ENCODE results near the gene FAM222B. TPM values are rescaled to one million over a fixed set of nuclear protein-coding genes. Genes with fewer than 3 reads are reported as not detected.

The FAM222B gene
- total and polyA plus RNA-seq, 7 donors: 5.0 to 16.2 (median 11.9) TPM

- H3K27ac ChIP-seq: peak overlapping the region; percentile 92 to 94 (median 92)
- H3K4me3 ChIP-seq: peak overlapping the region; percentile 54 to 62 (median 60)
- no peaks in the 10 kb centered on the region for H3K9me3 ChIP-seq
- TF ChIP-seq POLR2A (IDR thresholded peaks at IDR 0.05) (peak; percentile 65 to 81), EP300 (IDR thresholded peaks at IDR 0.05) (no peak), POLR2AphosphoS5 (IDR thresholded peaks at IDR 0.05) (peak; percentile 67 to 90 (median 84)), CTCF (IDR thresholded peaks at IDR 0.05) (no peak)
- H3K36me3 ChIP-seq: peaks cover 0 to 25% (median 16%) of the 10 kb centered on the region in 4 donors
- H3K27me3 ChIP-seq: no peaks in the 10 kb centered on the region
- peaks cover 0 to 27% (median 20%) of the 10 kb centered on the region in 4 donors for H3K4me1 ChIP-seq
- DNase-seq: peak; percentile 94
- intact Hi-C loops (cut with DNase I): loop anchor here (5.0 kb wide), 2 partner anchors 49 to 64 kb away; partner anchors contain the start of genes BLTP2, SDF2 and SUPT6H
- 1% methylated on average over 74 of the region's 74 CpGs for WGBS, 2 donors
These were observed 131.5 kb downstream of the FAM222B start for GRCh38 chr17:28710861-28711722.

GRCh38 chr17:28707339-28707720 lies 135.3 kb downstream of the FAM222B start:
- Histone ChIP-seq H3K27me3 (no peaks in the 10 kb centered on the region), H3K4me1 (peaks cover 0 to 18% (median 13%) of the 10 kb centered on the region in 4 donors), H3K27ac (no peak overlapping the region), H3K9me3 (no peaks in the 10 kb centered on the region), H3K4me3 (no peak overlapping the region), H3K36me3 (peaks cover 1 to 17% (median 8%) of the 10 kb centered on the region in 4 donors)
- no peak for DNase-seq
- no peak for TF ChIP-seq POLR2A (IDR thresholded peaks at IDR 0.05)
- TF ChIP-seq POLR2AphosphoS5 (IDR thresholded peaks at IDR 0.05): no peak
- TF ChIP-seq EP300 (IDR thresholded peaks at IDR 0.05): no peak
- intact Hi-C loops (cut with DNase I): no loop called here
- 90 to 91% methylated on average over 2 of the region's 2 CpGs for WGBS, 2 donors

- no peak overlapping the region for H3K27ac ChIP-seq
- intact Hi-C loops (cut with DNase I): no loop called here
- H3K4me1 ChIP-seq: peaks cover 0 to 12% (median 7%) of the 10 kb centered on the region in 4 donors
- WGBS, 2 donors: 61 to 75% methylated on average over 6 to 7 of the region's 7 CpGs
- H3K4me3 ChIP-seq: no peak overlapping the region
- H3K27me3 ChIP-seq: no peaks in the 10 kb centered on the region
- DNase-seq: no peak
- H3K9me3 ChIP-seq: no peaks in the 10 kb centered on the region
- H3K36me3 ChIP-seq: peaks cover 5 to 24% (median 11%) of the 10 kb centered on the region in 4 donors
- no peak for TF ChIP-seq POLR2A (IDR thresholded peaks at IDR 0.05)
- no peak for TF ChIP-seq CTCF (IDR thresholded peaks at IDR 0.05)
- no peak for TF ChIP-seq EP300 (IDR thresholded peaks at IDR 0.05)
- no peak for TF ChIP-seq POLR2AphosphoS5 (IDR thresholded peaks at IDR 0.05)
These were observed 135.9 kb downstream of the FAM222B start for GRCh38 chr17:28706471-28707338.

Small RNA genes lying within 50 kb of the gene (small RNA-seq; reads per million reads assigned to genes)
- gene RF00019: 0 reads per million in 3 donors
- gene SNORD42A: 0 reads per million in 3 donors
- gene SNORD42B: 0 reads per million in 3 donors
- gene SNORD4A: 0 reads per million in 3 donors
- 0 reads per million in 3 donors for gene SNORD4B

Other genes with a start within 250 kb of the FAM222B start
- gene SPAG5, start 243.8 kb downstream of the FAM222B start, total RNA-seq: 1 to 10 TPM in 3 of 4 donors, under 1 TPM in 1; 0.33 to 3.9 (median 1.6) TPM
- gene SPAG5, start 243.8 kb downstream of the FAM222B start, polyA plus RNA-seq: 10 to 100 TPM in 2 of 3 donors, 1 to 10 TPM in 1; 6.6 to 35.2 (median 12.9) TPM
- 1 to 10 TPM; 1.5 to 6.9 (median 3.4) TPM for gene RSKR, start 228.6 kb downstream of the FAM222B start, total RNA-seq
- 1 to 10 TPM in 1 of 3 donors, under 1 TPM in 1, not detected in 1; 0.23 to 6.8 TPM for gene RSKR, start 228.6 kb downstream of the FAM222B start, polyA plus RNA-seq
- 10 to 100 TPM; 71.0 to 84.5 (median 80.3) TPM for gene BLTP2, start 197.6 kb downstream of the FAM222B start, total RNA-seq
- 10 to 100 TPM; 10.2 to 55.1 (median 17.6) TPM for gene BLTP2, start 197.6 kb downstream of the FAM222B start, polyA plus RNA-seq
- gene SDF2, start 180.9 kb downstream of the FAM222B start, total RNA-seq: 10 to 100 TPM; 41.8 to 61.8 (median 48.1) TPM
- 10 to 100 TPM; 46.2 to 55.0 (median 51.0) TPM for gene SDF2, start 180.9 kb downstream of the FAM222B start, polyA plus RNA-seq
- 10 to 100 TPM; 49.0 to 75.6 (median 58.9) TPM for gene SUPT6H, start 180.6 kb downstream of the FAM222B start, total RNA-seq
- 10 to 100 TPM; 12.0 to 39.3 (median 14.1) TPM for gene SUPT6H, start 180.6 kb downstream of the FAM222B start, polyA plus RNA-seq
- 1 to 10 TPM in 2 of 4 donors, under 1 TPM in 1, not detected in 1; 0.54 to 1.4 (median 1.3) TPM for gene PROCA1, start 130.9 kb downstream of the FAM222B start, total RNA-seq
- 1 to 10 TPM in 1 of 3 donors, under 1 TPM in 2; 0.60 to 2.3 (median 0.92) TPM for gene PROCA1, start 130.9 kb downstream of the FAM222B start, polyA plus RNA-seq
- gene RAB34, start 124.9 kb downstream of the FAM222B start, total RNA-seq: 100 to 1,000 TPM; 146 to 205 (median 167) TPM
- gene RAB34, start 124.9 kb downstream of the FAM222B start, polyA plus RNA-seq: 10 to 100 TPM; 16.6 to 39.0 (median 33.1) TPM
- gene RPL23A, start 122.8 kb downstream of the FAM222B start, total RNA-seq: 100 to 1,000 TPM; 491 to 937 (median 695) TPM
- gene RPL23A, start 122.8 kb downstream of the FAM222B start, polyA plus RNA-seq: 1,000 to 10,000 TPM; 1,420 to 1,929 (median 1,826) TPM
- gene TLCD1, start 116.6 kb downstream of the FAM222B start, total RNA-seq: under 1 TPM in 2 of 4 donors, not detected in 2; 0.66 to 0.71 TPM
- 10 to 100 TPM in 1 of 3 donors, 1 to 10 TPM in 2; 2.1 to 14.2 (median 3.0) TPM for gene TLCD1, start 116.6 kb downstream of the FAM222B start, polyA plus RNA-seq
- 1 to 10 TPM in 2 of 4 donors, under 1 TPM in 2; 0.16 to 2.8 (median 0.74) TPM for gene NEK8, start 114.0 kb downstream of the FAM222B start, total RNA-seq
- gene NEK8, start 114.0 kb downstream of the FAM222B start, polyA plus RNA-seq: 1 to 10 TPM; 1.6 to 6.3 (median 1.8) TPM
- 10 to 100 TPM in 1 of 4 donors, 1 to 10 TPM in 3; 3.9 to 11.6 (median 5.1) TPM for gene TRAF4, start 98.8 kb downstream of the FAM222B start, total RNA-seq
- 10 to 100 TPM; 59.6 to 94.1 (median 72.1) TPM for gene TRAF4, start 98.8 kb downstream of the FAM222B start, polyA plus RNA-seq
- 10 to 100 TPM; 20.2 to 41.9 (median 30.3) TPM for gene ERAL1, start 12.2 kb upstream of the FAM222B start, total RNA-seq
- 10 to 100 TPM; 27.0 to 43.2 (median 41.7) TPM for gene ERAL1, start 12.2 kb upstream of the FAM222B start, polyA plus RNA-seq
- 10 to 100 TPM; 38.5 to 72.5 (median 52.4) TPM for gene FLOT2, start 54.9 kb upstream of the FAM222B start, total RNA-seq
- 10 to 100 TPM; 27.3 to 91.8 (median 36.6) TPM for gene FLOT2, start 54.9 kb upstream of the FAM222B start, polyA plus RNA-seq
- gene DHRS13, start 60.3 kb upstream of the FAM222B start, total RNA-seq: 1 to 10 TPM; 3.2 to 8.4 (median 3.9) TPM
- 10 to 100 TPM in 1 of 3 donors, 1 to 10 TPM in 2; 2.1 to 15.0 (median 3.0) TPM for gene DHRS13, start 60.3 kb upstream of the FAM222B start, polyA plus RNA-seq
- 10 to 100 TPM; 39.1 to 54.3 (median 45.2) TPM for gene PHF12, start 108.7 kb upstream of the FAM222B start, total RNA-seq
- gene PHF12, start 108.7 kb upstream of the FAM222B start, polyA plus RNA-seq: 10 to 100 TPM in 2 of 3 donors, 1 to 10 TPM in 1; 6.9 to 24.7 (median 13.8) TPM
- gene SEZ6, start 163.2 kb upstream of the FAM222B start, total RNA-seq: under 1 TPM in 3 of 4 donors, not detected in 1; 0.36 to 0.99 (median 0.41) TPM
- gene SEZ6, start 163.2 kb upstream of the FAM222B start, polyA plus RNA-seq: under 1 TPM in 1 of 3 donors, not detected in 2; 0.67 TPM
- 10 to 100 TPM in 3 of 4 donors, 1 to 10 TPM in 1; 6.4 to 20.5 (median 11.4) TPM for gene PIPOX, start 200.4 kb upstream of the FAM222B start, total RNA-seq
- 1 to 10 TPM in 1 of 3 donors, under 1 TPM in 1, not detected in 1; 0.71 to 1.2 TPM for gene PIPOX, start 200.4 kb upstream of the FAM222B start, polyA plus RNA-seq